OCI-LY1 (cell line): ENCODE results near the gene TRIP13.

Experiments used
- EZH2 ChIP-seq: fragments of 200-600 bp; sonication (generic), shearing (Covaris generic); IDR thresholded peaks from 2 replicates; pipeline ENCODE4 v1.8.0; 2017; ENCODE audit warnings: borderline replicate concordance, mixed run types, mild to moderate bottlenecking, antibody characterized with exemption, low read length, moderate library complexity, mixed read lengths
- TF ChIP-seq, protein P1 (sequence below): fragments of 200-600 bp; sonication (generic), shearing (Covaris generic); IDR thresholded peaks from 2 replicates; pipeline ENCODE4 v1.5.1; 2017; ENCODE audit warnings: mild to moderate bottlenecking, antibody characterized with exemption, low read length, moderate library complexity, mixed read lengths

DNA sequence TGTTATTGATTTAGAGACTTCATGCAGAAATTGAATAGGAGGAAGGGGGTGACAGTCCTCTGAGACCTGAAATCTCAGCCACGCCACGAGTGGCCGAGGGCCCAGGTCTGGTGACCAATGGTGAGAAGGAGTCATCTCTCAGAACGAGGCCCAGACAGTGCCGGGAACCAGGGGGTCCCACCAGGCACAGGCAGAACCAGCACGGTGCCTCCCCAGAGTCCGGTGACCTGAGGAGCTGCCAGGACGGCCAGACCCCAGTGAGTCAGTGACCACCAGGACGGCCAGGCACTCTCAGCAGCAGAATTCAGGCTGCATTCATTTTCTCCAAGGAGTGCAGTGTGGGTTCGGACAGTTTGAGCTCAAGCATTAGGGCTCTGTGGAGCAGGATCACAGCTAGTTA lies 72.1 kb downstream of the TRIP13 start:
- TF ChIP-seq, protein P1, sequence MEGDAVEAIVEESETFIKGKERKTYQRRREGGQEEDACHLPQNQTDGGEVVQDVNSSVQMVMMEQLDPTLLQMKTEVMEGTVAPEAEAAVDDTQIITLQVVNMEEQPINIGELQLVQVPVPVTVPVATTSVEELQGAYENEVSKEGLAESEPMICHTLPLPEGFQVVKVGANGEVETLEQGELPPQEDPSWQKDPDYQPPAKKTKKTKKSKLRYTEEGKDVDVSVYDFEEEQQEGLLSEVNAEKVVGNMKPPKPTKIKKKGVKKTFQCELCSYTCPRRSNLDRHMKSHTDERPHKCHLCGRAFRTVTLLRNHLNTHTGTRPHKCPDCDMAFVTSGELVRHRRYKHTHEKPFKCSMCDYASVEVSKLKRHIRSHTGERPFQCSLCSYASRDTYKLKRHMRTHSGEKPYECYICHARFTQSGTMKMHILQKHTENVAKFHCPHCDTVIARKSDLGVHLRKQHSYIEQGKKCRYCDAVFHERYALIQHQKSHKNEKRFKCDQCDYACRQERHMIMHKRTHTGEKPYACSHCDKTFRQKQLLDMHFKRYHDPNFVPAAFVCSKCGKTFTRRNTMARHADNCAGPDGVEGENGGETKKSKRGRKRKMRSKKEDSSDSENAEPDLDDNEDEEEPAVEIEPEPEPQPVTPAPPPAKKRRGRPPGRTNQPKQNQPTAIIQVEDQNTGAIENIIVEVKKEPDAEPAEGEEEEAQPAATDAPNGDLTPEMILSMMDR = no peak
- TF ChIP-seq EZH2 = no peak
